Heart left ventricle (tissue), 13 donors: Measurements from ENCODE around the gene CAMTA1.

Source experiments
- CTCF ChIP-seq, 12 donors: fragments of 200-600 bp; sonication (generic) in 4 of 12; IDR thresholded peaks; one replicate each; pipeline versions ENCODE4 v1.5.0 to v1.8.0; 2018 to 2022; ENCODE audit warnings: antibody characterized with exemption in 12 of 12, mild to moderate bottlenecking in 5 of 12
- POLR2A ChIP-seq, 2 donors: fragments of 450-650 bp; IDR thresholded peaks; one replicate each; pipeline ENCODE4 v1.6.1; 2017; ENCODE audit warnings: antibody characterized with exemption in 2 of 2, mild to moderate bottlenecking in 2 of 2, moderate library complexity in 2 of 2
- donor health status: ischemic (EF 13 %, LVEDD 7.1; RV severe dilation, severe dysfunction).
- donor health status: DM: no; HTN: yes; CAD: no.
- donor health status: DM: no; HTN: no; CAD: no.
- donor health status: ischemic (EF 25% LVEDD 6.9; RV normal size, moderate dysfunction).
- donor health status: ischemic (EF 25% LVEDD 5.7; RV mildly dilated, moderate dysfunction).
- donor health status: ischemic (EF 35%, LVEDD 5.7; RV mildly dilated, moderate dysfunction).
- donor health status: nonischemic (EF 11% LVEDD 7.7; RV severe dilation, severe dysfunction).
- donor health status: DM: yes; HTN: yes; CAD: no.
- donor health status: PGD.
- donor health status: ischemic (EF 29% LVEDD 5.4; RV normal size, mild dysfunction).
- donor health status: nonischemic (EF 23%, LVEDD 6.1; RV moderate dilation, normal function).

- TF ChIP-seq CTCF (IDR thresholded peaks at IDR 0.05) (no peak), POLR2A (IDR thresholded peaks at IDR 0.05) (no peak)
Observed at GRCh38 chr1:7258589-7259135, 473.4 kb downstream of the CAMTA1 start.
